ENCODE data around the gene ABL1.
A peak's percentile ranks its signal among the peaks of the same experiment; 100 is the strongest.
"Not testable (repeated sequence)": the region's sequence is repeated elsewhere in the genome, so short reads cannot be mapped to it uniquely, and the experiment has no call there.

Gene ABL1

GRCh38 chr9:130825351-130825651, 9.8 kb upstream of the ABL1 start:
- DNase-seq (ENCODE audit: low read depth), result no peak

DNA sequence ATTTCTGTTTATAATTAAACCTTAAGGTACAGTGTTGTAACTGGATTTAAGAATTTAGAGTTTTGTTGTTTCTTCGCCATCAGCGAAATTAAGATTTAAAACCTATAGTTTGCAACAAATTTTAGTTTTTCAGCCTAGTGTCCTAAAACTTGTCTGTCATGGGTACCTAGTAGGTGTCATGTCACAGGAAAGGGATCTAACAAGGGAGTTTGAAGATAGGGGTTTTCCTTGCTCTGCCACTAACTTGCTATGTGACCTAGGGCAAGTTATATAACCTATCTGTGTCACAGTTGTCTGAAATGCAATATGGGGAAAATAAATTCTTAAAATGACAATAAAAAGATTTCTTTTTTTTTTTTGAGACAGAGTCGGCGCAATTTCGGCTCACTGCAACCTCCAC, 9.2 kb upstream of the ABL1 start:
- no peak for DNase-seq (ENCODE audit: low read depth)

DNA sequence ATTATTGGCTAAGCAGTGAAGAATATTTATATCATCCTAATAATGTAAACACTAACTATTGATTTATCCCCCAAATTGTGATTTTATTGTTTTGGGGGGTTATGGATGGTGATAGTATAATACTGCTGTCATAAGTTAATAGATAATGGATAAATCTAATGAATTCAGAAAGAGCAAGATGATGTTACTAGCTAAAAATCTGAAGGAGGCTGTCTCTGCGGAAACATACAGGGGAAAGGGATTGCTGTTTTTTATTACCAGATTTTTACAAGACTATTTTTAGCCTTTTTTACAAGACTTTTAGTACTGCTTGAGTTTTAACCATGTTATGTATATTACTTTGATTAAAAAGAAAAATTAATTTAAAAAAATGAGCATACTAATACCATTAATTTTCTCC, 5.3 kb upstream of the ABL1 start:
- no peak for DNase-seq (ENCODE audit: low read depth)

DNA sequence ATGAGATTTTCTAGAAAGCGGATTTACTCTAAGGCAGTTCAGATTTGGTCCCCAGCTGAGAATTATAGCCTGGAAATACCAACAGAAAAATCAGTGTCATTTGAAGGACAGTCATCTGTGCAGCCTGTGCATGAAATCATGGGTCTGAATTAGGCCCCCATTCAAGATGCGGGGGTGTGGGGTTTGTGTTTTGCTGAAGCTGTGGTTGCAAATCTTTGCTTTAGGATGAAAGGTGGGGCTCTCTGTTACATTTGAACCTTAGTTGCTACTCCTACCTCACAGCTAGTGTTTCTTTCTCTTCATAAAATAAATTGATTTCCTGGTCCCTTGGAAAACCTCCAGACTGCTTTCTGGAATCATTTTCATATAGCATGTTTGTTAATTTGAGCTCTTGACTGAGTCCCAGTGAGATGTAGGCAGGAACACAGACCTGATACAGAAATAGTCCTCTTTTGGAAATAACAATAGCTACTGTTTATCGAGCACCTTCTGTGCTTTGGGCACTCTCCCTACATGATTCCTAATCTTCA, 4.8 kb upstream of the ABL1 start:
- no peak for DNase-seq (ENCODE audit: low read depth)

DNA sequence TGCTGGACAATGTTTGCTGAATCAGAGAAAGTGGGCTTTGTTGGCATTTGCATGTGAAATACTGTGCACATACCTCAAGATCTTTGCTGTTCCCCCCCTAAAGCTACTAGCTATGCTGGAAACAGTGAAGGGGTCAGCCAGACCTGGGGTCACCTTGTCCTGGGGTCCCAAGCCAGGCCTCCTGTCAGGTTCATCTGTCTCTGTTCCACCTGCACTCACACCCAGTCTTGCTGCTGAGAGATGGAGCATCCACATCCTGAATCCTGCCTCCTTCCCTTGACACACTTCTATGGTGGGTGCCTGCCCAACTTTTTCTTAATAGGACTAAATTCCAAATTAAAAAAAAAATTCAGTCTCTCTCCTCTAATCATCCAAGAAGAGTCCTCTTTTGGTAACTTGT, 4.0 kb upstream of the ABL1 start:
- no peak for DNase-seq (ENCODE audit: low read depth)

- no peak for DNase-seq (ENCODE audit: low read depth)
These were observed 1.7 kb upstream of the ABL1 start for GRCh38 chr9:130833031-130833990.

- no peak for DNase-seq (ENCODE audit: low read depth)
These were observed 616 bp downstream of the ABL1 start for GRCh38 chr9:130835441-130836298.

GRCh38 chr9:130837002-130837511, 2.0 kb downstream of the ABL1 start:
- DNase-seq (ENCODE audit: low read depth), result no peak

DNA sequence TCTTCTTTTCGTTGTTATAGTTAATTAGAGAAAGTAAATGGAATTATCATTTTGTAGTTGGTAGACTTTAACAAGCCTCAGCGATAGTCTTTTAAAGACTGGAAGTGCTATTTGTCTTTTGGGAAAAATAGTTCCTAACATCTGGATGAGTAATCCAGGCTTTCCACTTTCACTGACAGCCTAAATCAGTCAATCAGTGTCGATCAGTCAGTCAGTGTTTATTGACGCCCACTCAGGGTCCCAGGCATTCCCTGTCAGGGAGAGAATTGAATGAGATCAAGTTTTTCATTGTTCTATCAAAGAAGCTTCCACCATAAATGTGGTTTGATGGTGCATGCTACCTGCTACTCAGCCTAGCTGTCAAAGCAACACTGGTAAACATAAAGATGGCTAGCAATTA, 2.6 kb downstream of the ABL1 start:
- no peak for DNase-seq (ENCODE audit: low read depth)

DNA sequence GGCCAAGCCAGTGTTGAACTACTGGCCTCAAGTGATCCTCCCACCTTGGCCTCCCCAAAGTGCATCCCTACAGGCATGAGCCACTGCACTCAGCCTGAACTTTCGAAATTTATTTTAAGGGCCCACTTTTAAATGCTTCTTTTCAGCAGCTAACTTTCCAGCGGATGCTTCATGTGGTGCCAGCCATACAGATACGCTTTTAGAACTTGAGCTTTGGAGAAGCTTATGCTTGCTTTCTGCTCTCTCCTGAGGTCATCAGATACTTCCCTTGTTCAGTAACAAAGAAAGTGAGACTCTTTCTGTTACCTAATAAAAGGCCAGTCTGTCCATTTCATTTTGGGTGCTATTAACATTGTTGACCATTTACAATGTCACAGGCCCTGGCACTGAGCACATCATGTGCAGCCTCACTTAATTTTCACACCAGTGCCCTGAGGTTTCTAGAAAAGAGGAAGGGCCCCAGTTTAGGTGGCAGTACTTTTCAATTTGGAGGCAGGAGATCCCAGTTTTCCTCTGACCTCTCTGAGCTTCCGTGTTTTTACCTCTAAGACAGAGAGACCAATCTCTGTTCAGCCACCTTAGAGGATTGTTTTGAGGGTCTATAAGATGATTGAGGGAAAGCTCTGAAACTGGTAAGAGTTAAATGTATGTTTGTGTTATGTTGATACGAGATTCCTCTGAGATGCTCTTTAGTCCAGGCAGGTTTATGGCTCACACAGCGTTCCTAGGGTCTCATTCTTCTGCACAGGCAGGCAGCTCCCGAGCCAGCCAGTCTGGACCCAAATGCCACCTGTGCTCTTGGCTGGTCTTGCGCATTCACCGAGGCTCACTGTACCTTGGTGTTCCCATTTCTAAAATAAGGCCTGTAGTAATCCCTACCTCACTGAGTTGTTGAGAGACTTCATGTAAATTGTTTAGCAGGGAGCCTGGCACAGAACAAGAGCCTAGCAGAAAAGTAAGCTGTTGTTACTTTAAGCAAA, 4.4 kb downstream of the ABL1 start:
- DNase-seq (ENCODE audit: low read depth), result no peak

DNA sequence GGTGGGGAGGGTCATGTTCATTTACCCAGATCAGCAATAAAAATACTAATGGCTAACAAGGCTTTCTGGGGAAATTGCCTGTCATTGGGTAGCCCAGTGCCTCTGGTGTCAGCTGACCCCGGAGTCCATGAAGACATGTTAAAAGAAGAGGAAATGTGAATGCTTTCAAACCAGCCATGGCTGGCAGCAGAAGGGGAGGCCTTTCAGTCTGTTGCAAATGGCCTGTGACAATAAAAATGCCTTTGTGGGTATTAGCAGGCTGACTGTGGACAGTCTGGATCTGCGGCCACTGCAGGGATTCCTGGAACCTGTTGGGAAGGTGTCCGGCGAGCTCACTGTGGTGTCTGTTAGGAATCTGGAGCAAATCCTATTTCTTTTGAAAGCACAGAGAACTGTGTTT, 7.5 kb downstream of the ABL1 start:
- DNase-seq (ENCODE audit: low read depth), result no peak

DNA sequence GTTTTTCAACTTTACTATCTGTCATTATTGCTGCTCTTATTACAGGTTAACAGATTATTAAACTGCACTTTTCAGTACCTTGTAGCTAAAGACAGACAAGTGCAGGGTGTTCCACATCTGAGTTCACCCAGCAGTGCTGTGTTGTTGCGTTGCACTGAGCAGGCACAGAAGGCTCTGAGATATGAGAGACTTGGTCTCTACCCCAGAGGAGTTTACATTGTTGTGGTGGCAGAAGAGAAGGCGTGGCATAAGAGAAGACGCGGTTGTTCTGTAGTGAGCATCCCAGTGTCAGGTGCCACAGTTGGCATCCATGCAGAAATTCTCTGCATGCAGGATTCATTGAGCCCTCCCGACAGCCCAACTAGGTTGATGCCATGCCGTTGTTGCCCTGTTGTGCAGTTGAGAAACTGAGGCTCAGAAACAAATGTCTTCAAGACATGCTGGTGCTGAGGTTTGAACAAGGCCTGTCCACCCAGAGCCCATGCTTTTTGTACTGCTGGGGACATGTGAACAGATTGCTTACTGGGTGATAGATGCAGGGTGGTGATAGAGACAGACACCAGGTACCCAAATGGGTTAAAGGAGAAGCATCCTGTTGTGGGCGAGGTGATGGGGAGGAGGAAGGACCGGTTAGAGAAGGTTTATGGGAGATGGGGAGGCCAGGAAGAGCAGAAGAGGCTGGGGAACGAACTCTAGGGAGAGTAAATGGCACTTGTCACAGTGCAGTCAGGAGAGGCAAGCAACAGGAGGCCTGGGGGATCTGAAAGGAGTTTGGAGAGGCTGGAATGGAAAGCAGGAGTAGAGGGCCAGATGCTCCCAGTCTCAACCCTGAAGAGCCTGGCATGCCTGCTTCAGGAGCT, 8.2 kb downstream of the ABL1 start:
- no peak for DNase-seq (ENCODE audit: low read depth)

DNA sequence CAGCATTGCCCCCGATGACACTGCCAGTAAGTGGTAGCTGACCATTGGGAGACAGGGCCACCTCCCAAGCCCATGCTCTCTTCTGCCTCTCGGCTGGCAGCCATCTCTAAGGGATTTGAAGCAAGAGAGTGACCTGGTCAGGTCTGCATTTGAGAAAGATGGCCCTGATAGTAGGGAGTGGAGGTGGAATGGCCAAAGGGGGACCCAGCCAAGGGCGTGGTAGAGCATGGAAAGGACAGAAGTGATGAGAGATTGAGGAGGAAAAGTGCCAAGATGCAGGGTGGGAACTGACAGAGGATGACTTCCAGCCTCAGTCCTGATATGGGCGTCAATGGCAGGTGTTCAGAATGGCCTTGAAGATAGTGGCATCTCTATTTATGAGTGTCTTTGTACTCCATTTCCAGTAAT, 9.0 kb downstream of the ABL1 start:
- DNase-seq (ENCODE audit: low read depth), result no peak

- no peak for DNase-seq (ENCODE audit: low read depth)
These were observed 10.2 kb downstream of the ABL1 start for GRCh38 chr9:130845254-130845653.

DNA sequence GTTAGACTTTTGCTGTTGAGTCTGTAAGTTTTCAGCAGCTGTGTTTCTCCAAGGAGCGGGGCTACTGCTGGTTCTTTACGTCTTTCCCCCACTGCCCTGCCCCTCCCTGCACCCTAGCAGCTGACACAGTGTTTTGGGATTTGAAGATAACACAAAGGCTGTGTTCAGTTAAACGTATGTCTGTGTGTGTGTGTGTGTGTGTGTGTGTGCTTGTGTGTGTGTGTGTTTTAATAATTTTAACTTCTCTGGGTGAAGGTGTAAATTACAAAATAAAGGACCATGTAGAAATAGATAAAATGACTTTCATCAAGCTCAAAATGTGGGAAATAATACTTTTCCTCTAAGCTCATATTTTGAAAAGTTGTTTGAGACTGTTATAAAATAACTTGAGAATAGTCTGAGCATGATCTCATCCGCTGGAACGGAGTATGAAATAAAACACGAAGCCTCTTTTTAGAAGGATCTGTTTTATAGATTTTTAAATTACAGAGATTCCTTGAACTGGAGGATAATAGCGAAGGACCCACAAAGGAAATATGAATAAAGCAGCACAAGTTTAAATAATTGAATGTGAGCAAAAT, 10.9 kb downstream of the ABL1 start:
- peak; percentile 88 for DNase-seq (ENCODE audit: low read depth)

GRCh38 chr9:130846487-130847305, 11.6 kb downstream of the ABL1 start:
- DNase-seq (ENCODE audit: low read depth), result peak; percentile 98

- DNase-seq (ENCODE audit: low read depth), result peak; percentile 97
These were observed 12.5 kb downstream of the ABL1 start for GRCh38 chr9:130847306-130848217.

GRCh38 chr9:130848514-130848913, 13.5 kb downstream of the ABL1 start:
- not testable (repeated sequence) for DNase-seq (ENCODE audit: low read depth)
